C4-2B (cell line): ENCODE measurements around the gene NAA40.

Source experiments
- CTCF ChIP-seq: fragments of 450-650 bp; conservative IDR thresholded peaks from 2 replicates; pipeline ENCODE4 v1.5.1; 2017; ENCODE audit warnings: mild to moderate bottlenecking
- ZFX ChIP-seq: fragments of 450-650 bp; IDR thresholded peaks from 2 replicates; pipeline ENCODE4 v1.6.1; 2017

- no peak for TF ChIP-seq CTCF
- no peak for TF ChIP-seq ZFX
Observed at GRCh38 chr11:63997801-63998337, 59.1 kb downstream of the NAA40 start.
